Ishikawa (cell line): ENCODE measurements around the gene EPHA6.

Experiments
- CEBPB ChIP-seq: IDR thresholded peaks from 2 replicates; pipeline ENCODE4 v1.6.1; 2012
- CREB1 ChIP-seq: IDR thresholded peaks from 2 replicates; pipeline ENCODE4 v1.6.1; 2012; ENCODE audit warnings: low read depth
- EGR1 ChIP-seq: IDR thresholded peaks from 2 replicates; pipeline ENCODE4 v1.6.1; 2012
- EP300 ChIP-seq: IDR thresholded peaks from 2 replicates; pipeline ENCODE4 v1.6.1; 2012; ENCODE audit warnings: borderline replicate concordance
- FOXM1 ChIP-seq: IDR thresholded peaks from 2 replicates; pipeline ENCODE4 v1.6.1; 2012; ENCODE audit warnings: low read depth, borderline replicate concordance
- NFIC ChIP-seq: IDR thresholded peaks from 2 replicates; pipeline ENCODE4 v1.6.1; 2012
- RAD21 ChIP-seq: IDR thresholded peaks from 2 replicates; pipeline ENCODE4 v1.6.1; 2012; ENCODE audit warnings: low read depth
- REST ChIP-seq: IDR thresholded peaks from 2 replicates; pipeline ENCODE4 v1.6.1; 2012; ENCODE audit warnings: low read depth, mild to moderate bottlenecking
- TAF1 ChIP-seq: IDR thresholded peaks from 2 replicates; pipeline ENCODE4 v1.6.1; 2012; ENCODE audit warnings: low read depth, mild to moderate bottlenecking
- TCF12 ChIP-seq: IDR thresholded peaks from 2 replicates; pipeline ENCODE4 v1.6.1; 2012; ENCODE audit warnings: low read depth
- TEAD4 ChIP-seq: IDR thresholded peaks from 2 replicates; pipeline ENCODE4 v1.6.1; 2012
- YY1 ChIP-seq: IDR thresholded peaks from 2 replicates; pipeline ENCODE4 v1.6.1; 2012; ENCODE audit warnings: low read depth
- ZBTB7A ChIP-seq: IDR thresholded peaks from 2 replicates; pipeline ENCODE4 v1.6.1; 2012; ENCODE audit warnings: low read depth
- TF ChIP-seq, protein P1 (sequence below): IDR thresholded peaks from 2 replicates; pipeline ENCODE4 v1.6.1; 2012
- TF ChIP-seq, protein P2 (sequence below): IDR thresholded peaks from 2 replicates; pipeline ENCODE4 v1.6.1; 2012

Gene EPHA6

GRCh38 chr3:96869316-96869715 lies 54.9 kb downstream of the EPHA6 start:
- TF ChIP-seq RAD21 (no peak), REST (no peak), TCF12 (no peak), TAF1 (no peak), TEAD4 (no peak), YY1 (no peak), EGR1 (no peak), ZBTB7A (no peak), NFIC (no peak), CEBPB (no peak), EP300 (no peak), CREB1 (no peak), FOXM1 (no peak)
- TF ChIP-seq, protein P1, sequence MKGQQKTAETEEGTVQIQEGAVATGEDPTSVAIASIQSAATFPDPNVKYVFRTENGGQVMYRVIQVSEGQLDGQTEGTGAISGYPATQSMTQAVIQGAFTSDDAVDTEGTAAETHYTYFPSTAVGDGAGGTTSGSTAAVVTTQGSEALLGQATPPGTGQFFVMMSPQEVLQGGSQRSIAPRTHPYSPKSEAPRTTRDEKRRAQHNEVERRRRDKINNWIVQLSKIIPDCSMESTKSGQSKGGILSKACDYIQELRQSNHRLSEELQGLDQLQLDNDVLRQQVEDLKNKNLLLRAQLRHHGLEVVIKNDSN, result no peak
- TF ChIP-seq, protein P2, sequence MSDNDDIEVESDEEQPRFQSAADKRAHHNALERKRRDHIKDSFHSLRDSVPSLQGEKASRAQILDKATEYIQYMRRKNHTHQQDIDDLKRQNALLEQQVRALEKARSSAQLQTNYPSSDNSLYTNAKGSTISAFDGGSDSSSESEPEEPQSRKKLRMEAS, result no peak

- TF ChIP-seq FOXM1 (no peak), TEAD4 (no peak), REST (no peak), EP300 (no peak), NFIC (no peak), CREB1 (no peak), TCF12 (no peak), EGR1 (no peak), ZBTB7A (no peak), RAD21 (no peak), YY1 (no peak), TAF1 (no peak), CEBPB (no peak)
- TF ChIP-seq, protein P1, result no peak
- TF ChIP-seq, protein P2, result no peak
Observed at GRCh38 chr3:96877510-96877909, 63.1 kb downstream of the EPHA6 start.

DNA sequence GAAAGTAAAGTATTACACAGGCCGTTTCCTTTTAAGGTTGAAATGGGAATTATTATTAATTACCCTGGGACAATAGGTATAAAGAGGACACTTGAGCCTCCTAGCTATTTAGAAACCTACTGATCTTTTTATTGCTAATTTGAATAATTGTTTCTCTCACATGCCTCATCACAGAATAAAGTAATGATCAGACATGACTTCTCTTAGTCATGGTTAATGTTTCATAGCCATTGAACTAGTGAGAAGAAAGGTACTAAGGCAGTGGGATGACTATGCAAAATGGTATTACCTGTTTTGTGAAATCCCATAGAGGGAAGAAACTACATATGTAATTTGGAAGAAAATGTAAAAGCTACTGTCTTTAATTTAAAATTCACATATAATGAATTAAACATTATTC lies 85.6 kb downstream of the EPHA6 start:
- no peak for TF ChIP-seq TCF12
- TF ChIP-seq ZBTB7A, result no peak
- TF ChIP-seq CEBPB, result no peak
- TF ChIP-seq REST, result no peak
- no peak for TF ChIP-seq RAD21

DNA sequence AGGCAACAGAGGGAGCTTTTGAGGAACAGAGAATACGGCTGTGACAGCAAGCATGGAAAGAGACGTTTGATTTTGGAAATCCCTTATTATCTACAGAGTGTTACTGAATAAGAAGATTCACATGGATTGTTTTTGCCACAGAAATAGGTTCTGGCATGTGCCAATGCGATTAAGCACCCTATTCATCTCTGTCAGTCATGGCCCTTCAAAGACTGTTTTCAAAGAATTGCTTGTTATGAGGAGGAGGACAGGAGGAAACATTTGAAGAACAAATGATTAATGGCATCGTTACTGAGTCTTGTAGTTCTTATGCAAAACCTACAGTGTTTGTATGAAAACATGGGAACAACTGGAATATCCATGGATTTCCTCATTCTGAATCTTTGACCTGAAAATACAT lies 86.2 kb downstream of the EPHA6 start:
- no peak for TF ChIP-seq TAF1
- no peak for TF ChIP-seq ZBTB7A
- TF ChIP-seq EP300, result no peak
- no peak for TF ChIP-seq FOXM1
- no peak for TF ChIP-seq CREB1

DNA sequence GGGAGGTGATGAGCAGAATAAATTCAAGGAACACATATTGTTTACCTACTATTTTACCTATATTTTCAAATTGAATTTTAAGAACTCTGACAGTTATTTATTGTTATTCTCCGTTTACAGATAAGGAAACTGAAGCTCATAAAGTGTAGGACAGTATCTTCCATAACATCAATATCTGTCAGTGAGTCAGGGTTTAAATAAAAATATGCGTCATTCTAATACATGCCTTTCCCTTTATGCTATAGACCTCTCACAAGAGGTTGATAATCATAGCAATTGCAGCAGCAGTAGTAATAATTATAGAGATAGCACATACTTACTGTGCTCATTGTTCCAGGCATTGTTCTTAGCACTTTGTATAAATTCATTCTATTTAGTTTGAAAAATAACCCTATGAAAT lies 101.1 kb downstream of the EPHA6 start:
- TF ChIP-seq, protein P2, result no peak
- TF ChIP-seq TCF12 (no peak), CEBPB (no peak), YY1 (no peak), EGR1 (no peak), ZBTB7A (no peak), TEAD4 (no peak), CREB1 (no peak), TAF1 (no peak), REST (no peak), RAD21 (no peak), FOXM1 (no peak)
- TF ChIP-seq, protein P1, result no peak
